Measurements from ENCODE around the gene HINT1.

GRCh38 chr5:131148835-131149234 lies 16.2 kb downstream of the HINT1 start:
- TF ChIP-seq CTCF (conservative IDR thresholded peaks at IDR 0.05) (no peak), ZFX (IDR thresholded peaks at IDR 0.05) (no peak)

Data from C4-2B (cell line).